Transverse colon (tissue), 4 donors: ENCODE measurements around the gene ONECUT3. TPM values are rescaled to one million over a fixed set of nuclear protein-coding genes. Genes with fewer than 3 reads are reported as not detected.

Experiments
- DNase-seq: peaks from one replicate; pipeline ENCODE4 v3.0.0-alpha.2; 2019
- H3K27ac ChIP-seq, 4 donors: fragments of 200-600 bp; sonication (generic); 2 replicates each; pipeline ENCODE4 v1.5.1; 2016 to 2018; ENCODE audit warnings: inconsistent platforms in 4 of 4
- H3K27me3 ChIP-seq: fragments of 200-600 bp; sonication (generic); 2 replicates; pipeline ENCODE4 v1.5.1; 2017; ENCODE audit warnings: inconsistent platforms
- H3K36me3 ChIP-seq, 4 donors: fragments of 200-600 bp; sonication (generic); 2 replicates each; pipeline ENCODE4 v1.5.1; 2017 to 2019; ENCODE audit warnings: inconsistent platforms in 4 of 4
- H3K4me1 ChIP-seq, 4 donors: fragments of 200-600 bp; sonication (generic); 2 replicates each; pipeline ENCODE4 v1.5.1; 2017 to 2020; ENCODE audit warnings: inconsistent platforms in 4 of 4
- H3K4me3 ChIP-seq, 4 donors: fragments of 200-600 bp; sonication (generic); 1 replicate in 1 of 4; 2 replicates in 3 of 4; pipeline versions ENCODE4 v1.5.1 to v1.6.1; 2017 to 2019; ENCODE audit warnings: inconsistent platforms in 4 of 4
- H3K9me3 ChIP-seq, 2 donors: fragments of 200-600 bp; sonication (generic); 2 replicates each; pipeline ENCODE4 v1.5.1; 2017 to 2019; ENCODE audit warnings: inconsistent platforms in 2 of 2
- CTCF ChIP-seq, 5 experiments: fragments of 200-600 bp in 3 of 5; fragments of 450-650 bp in 2 of 5; sonication (generic) in 3 of 5; IDR thresholded peaks; 1 replicate in 2 of 5; 2 replicates in 3 of 5; pipeline ENCODE4 v1.5.1; 2016 to 2017; ENCODE audit warnings: antibody characterized with exemption in 5 of 5, inconsistent platforms in 3 of 5, mild to moderate bottlenecking in 2 of 5, moderate library complexity in 1 of 5
- EP300 ChIP-seq: sonication (generic); formaldehyde crosslinking; IDR thresholded peaks from one replicate; pipeline ENCODE4 v1.6.1; 2017; ENCODE audit warnings: antibody characterized with exemption, low read depth
- POLR2A ChIP-seq: fragments of 450-650 bp; IDR thresholded peaks from one replicate; pipeline ENCODE4 v1.6.1; 2016; ENCODE audit warnings: antibody characterized with exemption, mild to moderate bottlenecking, moderate library complexity
- POLR2AphosphoS5 ChIP-seq, 3 donors: sonication (generic); formaldehyde crosslinking; IDR thresholded peaks; one replicate each; pipeline ENCODE4 v1.6.1; 2016; ENCODE audit warnings: antibody characterized with exemption in 3 of 3
- WGBS, 2 donors: methylation state at CpG; one replicate each; pipeline ENCODE4 v1.1.5; 2018; ENCODE audit warnings: low coverage in 1 of 2; 5-methylcytosine and 5-hydroxymethylcytosine counted together
- in situ Hi-C, 4 donors: fragments of 200-750 bp; cut with MboI; loops; one replicate each; pipeline versions ENCODE4 v1.15.0 to v1.15.1; 2017; ENCODE audit warnings: low sequenced_read_pairs in 3 of 4, low pct_ligation_motif_present in 1 of 4, low pct_unique_long_range_greater_than_20kb in 1 of 4
- intact Hi-C: fragments of 100-400 bp; cut with DNase I; formaldehyde crosslinking; loops from one replicate; pipeline ENCODE4 v1.15.1; 2023; ENCODE audit warnings: low total_unique reads
- total RNA-seq, 4 donors: library from RNA; depleted of rRNA; stranded (reverse); fragments of >200 nt; gene quantifications; one replicate each; pipeline ENCODE4 v1.1.0, GENCODE V29; 2016

The ONECUT3 gene
- total RNA-seq, 4 donors from 2014 or later = not detected

- intact Hi-C loops = no loop called here
- TF ChIP-seq POLR2A (no peak), POLR2AphosphoS5 (IDR thresholded peaks at IDR 0.05) (no peak), EP300 (no peak), CTCF (IDR thresholded peaks at IDR 0.05) (no peak)
- DNase-seq = no peak
- no peak overlapping the region for H3K4me3 ChIP-seq
- no peak overlapping the region for H3K27ac ChIP-seq
- no peaks in the 10 kb centered on the region for H3K9me3 ChIP-seq
- in situ Hi-C loops = loop anchor here in 1 of 4 donors (25.0 kb wide), 1 partner anchor 278 kb away; no protein-coding TSS in a partner anchor
- WGBS, 2 donors = 84% methylated on average over 26 of the region's 26 CpGs; no CpG with 5 or more reads in 1 of the 2 donors
- H3K27me3 ChIP-seq = no peaks in the 10 kb centered on the region
- peaks cover 11 to 21% (median 16%) of the 10 kb centered on the region in 4 donors for H3K4me1 ChIP-seq
- H3K36me3 ChIP-seq = peaks cover 0 to 40% (median 22%) of the 10 kb centered on the region in 4 donors
Observed at GRCh38 chr19:1814833-1815604, 61.7 kb downstream of the ONECUT3 start.

- Histone ChIP-seq H3K36me3 (peaks cover 0 to 47% (median 26%) of the 10 kb centered on the region in 4 donors), H3K9me3 (no peaks in the 10 kb centered on the region), H3K27me3 (no peaks in the 10 kb centered on the region), H3K4me1 (peaks cover 11 to 21% (median 16%) of the 10 kb centered on the region in 4 donors), H3K4me3 (no peak overlapping the region), H3K27ac (no peak overlapping the region)
- no peak for DNase-seq
- no peak for TF ChIP-seq POLR2A
- TF ChIP-seq EP300 = no peak
- no peak for TF ChIP-seq POLR2AphosphoS5 (IDR thresholded peaks at IDR 0.05)
- 84 to 88% methylated on average over 17 to 53 of the region's 61 CpGs for WGBS, 2 donors
- in situ Hi-C loops = loop anchor here in 1 of 4 donors (25.0 kb wide), 1 partner anchor 279 kb away; no protein-coding TSS in a partner anchor
- intact Hi-C loops = no loop called here
Observed at GRCh38 chr19:1815605-1816529, 62.6 kb downstream of the ONECUT3 start.

- in situ Hi-C loops (loop anchor here in 1 of 4 donors (25.0 kb wide), 1 partner anchor 279 kb away; no protein-coding TSS in a partner anchor), intact Hi-C loops (no loop called here)
- H3K4me3 ChIP-seq = no peak overlapping the region
- DNase-seq = no peak
- H3K27ac ChIP-seq = no peak overlapping the region
- peaks cover 0 to 47% (median 26%) of the 10 kb centered on the region in 4 donors for H3K36me3 ChIP-seq
- TF ChIP-seq CTCF (IDR thresholded peaks at IDR 0.05) (no peak), EP300 (no peak), POLR2AphosphoS5 (IDR thresholded peaks at IDR 0.05) (no peak), POLR2A (no peak)
- no peaks in the 10 kb centered on the region for H3K9me3 ChIP-seq
- H3K27me3 ChIP-seq = no peaks in the 10 kb centered on the region
- H3K4me1 ChIP-seq = peaks cover 7 to 17% (median 14%) of the 10 kb centered on the region in 4 donors
- WGBS, 2 donors = 90% methylated on average over 28 of the region's 36 CpGs; no CpG with 5 or more reads in 1 of the 2 donors
Observed at GRCh38 chr19:1816530-1817298, 63.4 kb downstream of the ONECUT3 start.

GRCh38 chr19:1817553-1818179, 64.4 kb downstream of the ONECUT3 start:
- peaks cover 0 to 55% (median 26%) of the 10 kb centered on the region in 4 donors for H3K36me3 ChIP-seq
- intact Hi-C loops (no loop called here), in situ Hi-C loops (loop anchor here in 1 of 4 donors (25.0 kb wide), 1 partner anchor 280 kb away; no protein-coding TSS in a partner anchor)
- no peak for DNase-seq
- H3K4me3 ChIP-seq = no peak overlapping the region
- no peaks in the 10 kb centered on the region for H3K9me3 ChIP-seq
- no peak overlapping the region for H3K27ac ChIP-seq
- H3K27me3 ChIP-seq = no peaks in the 10 kb centered on the region
- peaks cover 4 to 12% (median 9%) of the 10 kb centered on the region in 4 donors for H3K4me1 ChIP-seq
- WGBS, 2 donors = 95% methylated on average over 25 of the region's 25 CpGs; no CpG with 5 or more reads in 1 of the 2 donors
- TF ChIP-seq EP300 (no peak), CTCF (IDR thresholded peaks at IDR 0.05) (no peak), POLR2A (no peak), POLR2AphosphoS5 (IDR thresholded peaks at IDR 0.05) (no peak)
